ENCODE data around the gene ARHGAP22. TPM values are rescaled to one million over a fixed set of nuclear protein-coding genes. Genes with fewer than 3 reads are reported as not detected.

The ARHGAP22 gene
- total RNA-seq, 1 experiment from 2014 or later = 13.5 TPM

DNA sequence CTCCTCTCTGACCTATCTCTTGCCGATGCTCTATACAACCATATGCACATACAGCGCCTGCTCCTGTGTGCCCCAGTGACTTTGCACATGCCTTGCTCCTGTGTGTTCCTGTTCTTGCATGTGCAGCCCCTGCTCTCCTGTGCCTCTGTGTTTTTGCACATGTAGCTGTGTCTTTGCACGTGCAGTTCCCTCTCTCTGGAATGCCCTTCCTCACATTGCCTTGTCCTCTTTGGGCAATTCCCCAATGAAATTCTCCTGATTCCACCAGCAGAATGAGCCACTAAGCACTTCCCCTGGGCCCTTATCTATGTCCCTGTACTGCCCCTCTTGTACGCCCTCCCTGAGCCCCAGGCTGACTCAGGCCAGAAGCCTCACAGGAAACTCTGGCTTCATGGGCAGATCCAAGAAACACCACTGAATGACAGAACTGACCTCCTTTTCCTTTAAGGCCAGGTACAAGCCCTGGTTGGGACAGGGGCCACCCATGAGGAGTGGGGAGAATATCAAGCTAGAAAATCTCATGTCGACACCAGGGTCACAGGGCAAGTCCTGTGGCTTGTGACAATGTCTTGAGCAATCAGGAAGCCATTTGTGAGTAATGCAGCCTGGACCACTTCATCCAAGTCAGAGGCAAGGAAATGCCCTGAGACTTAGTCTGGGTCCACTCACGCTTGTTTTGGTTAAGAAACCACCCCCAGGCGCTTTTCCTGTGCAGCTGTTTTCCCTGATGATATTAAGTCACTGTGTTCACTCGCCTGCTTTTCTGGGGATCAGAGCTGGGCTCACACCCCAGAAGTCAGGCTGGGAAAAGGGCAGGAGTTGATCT is 1.9 kb upstream of the ARHGAP22 start:
- no peaks in the 10 kb centered on the region for H3K36me3 ChIP-seq (ENCODE audit: control insufficient read depth, insufficient read depth, low read length)
- H3K27me3 ChIP-seq (replicated peaks; ENCODE audit: control insufficient read depth, insufficient read depth, low read length) = 0 out of 2 replicates have a peak, but pooled peaks cover 5% of the 10 kb centered on the region
- DNase-seq = peak in 1 of 2 experiments; percentile 24
- TF ChIP-seq, protein P1, sequence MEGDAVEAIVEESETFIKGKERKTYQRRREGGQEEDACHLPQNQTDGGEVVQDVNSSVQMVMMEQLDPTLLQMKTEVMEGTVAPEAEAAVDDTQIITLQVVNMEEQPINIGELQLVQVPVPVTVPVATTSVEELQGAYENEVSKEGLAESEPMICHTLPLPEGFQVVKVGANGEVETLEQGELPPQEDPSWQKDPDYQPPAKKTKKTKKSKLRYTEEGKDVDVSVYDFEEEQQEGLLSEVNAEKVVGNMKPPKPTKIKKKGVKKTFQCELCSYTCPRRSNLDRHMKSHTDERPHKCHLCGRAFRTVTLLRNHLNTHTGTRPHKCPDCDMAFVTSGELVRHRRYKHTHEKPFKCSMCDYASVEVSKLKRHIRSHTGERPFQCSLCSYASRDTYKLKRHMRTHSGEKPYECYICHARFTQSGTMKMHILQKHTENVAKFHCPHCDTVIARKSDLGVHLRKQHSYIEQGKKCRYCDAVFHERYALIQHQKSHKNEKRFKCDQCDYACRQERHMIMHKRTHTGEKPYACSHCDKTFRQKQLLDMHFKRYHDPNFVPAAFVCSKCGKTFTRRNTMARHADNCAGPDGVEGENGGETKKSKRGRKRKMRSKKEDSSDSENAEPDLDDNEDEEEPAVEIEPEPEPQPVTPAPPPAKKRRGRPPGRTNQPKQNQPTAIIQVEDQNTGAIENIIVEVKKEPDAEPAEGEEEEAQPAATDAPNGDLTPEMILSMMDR (IDR thresholded peaks at IDR 0.05; ENCODE audit: insufficient read depth in 1 of 2, low read depth in 1 of 2, low read length in 1 of 2, severe bottlenecking in 1 of 2, unreplicated experiment in 1 of 2) = no peak
- ChIA-PET POLR2A (interaction anchor here (0.6 kb wide), 1 partner anchor 167 kb away, joined by 3 read pairs; no protein-coding TSS in a partner anchor), CTCF (interaction anchor here (0.5 to 3.3 kb wide), 7 partner anchors 8 to 163 kb away, joined by 3 to 32 read pairs (median 3); no protein-coding TSS in a partner anchor)
- Mint-ChIP-seq H3K9me3 (ENCODE audit: unreplicated experiment) (no peaks in the 10 kb centered on the region), H3K4me3 (ENCODE audit: unreplicated experiment) (no peak overlapping the region), H3K27ac (ENCODE audit: unreplicated experiment) (no peak overlapping the region), H3K27me3 (ENCODE audit: insufficient read depth, unreplicated experiment) (peaks cover 14% of the 10 kb centered on the region), H3K36me3 (ENCODE audit: insufficient read depth, unreplicated experiment) (no peaks in the 10 kb centered on the region), H3K4me1 (ENCODE audit: low read depth, unreplicated experiment) (peaks cover 6% of the 10 kb centered on the region)
- intact Hi-C loops (cut with micrococcal nuclease; ENCODE audit: unreplicated experiment) = loop anchor here (5.0 kb wide), 2 partner anchors 54 to 299 kb away; partner anchors contain the start of gene MAPK8
- no peak overlapping the region for H3K4me3 ChIP-seq (ENCODE audit: low read depth, low read length)
- H3K9me3 ChIP-seq = no peaks in the 10 kb centered on the region
- 0 out of 2 replicates have a peak, but pooled peaks cover 6% of the 10 kb centered on the region for H3K4me1 ChIP-seq
- BruUV-seq (replicated peaks) = no TSS peak

- Mint-ChIP-seq H3K36me3 (ENCODE audit: insufficient read depth, unreplicated experiment) (no peaks in the 10 kb centered on the region), H3K27ac (ENCODE audit: unreplicated experiment) (no peak overlapping the region), H3K4me1 (ENCODE audit: low read depth, unreplicated experiment) (peaks cover 6% of the 10 kb centered on the region), H3K9me3 (ENCODE audit: unreplicated experiment) (no peaks in the 10 kb centered on the region), H3K27me3 (ENCODE audit: insufficient read depth, unreplicated experiment) (peaks cover 14% of the 10 kb centered on the region), H3K4me3 (ENCODE audit: unreplicated experiment) (peak overlapping the region; percentile 71)
- H3K4me1 ChIP-seq = 0 out of 2 replicates have a peak, but pooled peaks cover 6% of the 10 kb centered on the region
- no peaks in the 10 kb centered on the region for H3K36me3 ChIP-seq (ENCODE audit: control insufficient read depth, insufficient read depth, low read length)
- 0 out of 2 replicates have a peak, but pooled peaks cover 5% of the 10 kb centered on the region for H3K27me3 ChIP-seq (replicated peaks; ENCODE audit: control insufficient read depth, insufficient read depth, low read length)
- no peaks in the 10 kb centered on the region for H3K9me3 ChIP-seq
- H3K4me3 ChIP-seq (ENCODE audit: low read depth, low read length) = no peak overlapping the region
- ChIA-PET CTCF (interaction anchor here (0.6 to 2.9 kb wide), 6 partner anchors 9 to 228 kb away, joined by 3 to 32 read pairs (median 3); no protein-coding TSS in a partner anchor), POLR2A (interaction anchor here (0.6 kb wide), 1 partner anchor 166 kb away, joined by 3 read pairs; no protein-coding TSS in a partner anchor)
- BruUV-seq (replicated peaks) = no TSS peak
- intact Hi-C loops (cut with micrococcal nuclease; ENCODE audit: unreplicated experiment) = loop anchor here (5.0 kb wide), 2 partner anchors 54 to 299 kb away; partner anchors contain the start of gene MAPK8
- TF ChIP-seq, protein P1 (IDR thresholded peaks at IDR 0.05; ENCODE audit: insufficient read depth in 1 of 2, low read depth in 1 of 2, low read length in 1 of 2, severe bottlenecking in 1 of 2, unreplicated experiment in 1 of 2) = no peak
- DNase-seq = no peak
Measured at GRCh38 chr10:48605786-48606529, 1.1 kb upstream of the ARHGAP22 start.

All from Caco-2 (cell line).